ENCODE measurements around the gene PODN. TPM values are rescaled to one million over a fixed set of nuclear protein-coding genes. Genes with fewer than 3 reads are reported as not detected.

PODN gene, protein sequence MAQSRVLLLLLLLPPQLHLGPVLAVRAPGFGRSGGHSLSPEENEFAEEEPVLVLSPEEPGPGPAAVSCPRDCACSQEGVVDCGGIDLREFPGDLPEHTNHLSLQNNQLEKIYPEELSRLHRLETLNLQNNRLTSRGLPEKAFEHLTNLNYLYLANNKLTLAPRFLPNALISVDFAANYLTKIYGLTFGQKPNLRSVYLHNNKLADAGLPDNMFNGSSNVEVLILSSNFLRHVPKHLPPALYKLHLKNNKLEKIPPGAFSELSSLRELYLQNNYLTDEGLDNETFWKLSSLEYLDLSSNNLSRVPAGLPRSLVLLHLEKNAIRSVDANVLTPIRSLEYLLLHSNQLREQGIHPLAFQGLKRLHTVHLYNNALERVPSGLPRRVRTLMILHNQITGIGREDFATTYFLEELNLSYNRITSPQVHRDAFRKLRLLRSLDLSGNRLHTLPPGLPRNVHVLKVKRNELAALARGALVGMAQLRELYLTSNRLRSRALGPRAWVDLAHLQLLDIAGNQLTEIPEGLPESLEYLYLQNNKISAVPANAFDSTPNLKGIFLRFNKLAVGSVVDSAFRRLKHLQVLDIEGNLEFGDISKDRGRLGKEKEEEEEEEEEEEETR
- 8.7 and 9.1 TPM in 2 replicates for total RNA-seq

DNA sequence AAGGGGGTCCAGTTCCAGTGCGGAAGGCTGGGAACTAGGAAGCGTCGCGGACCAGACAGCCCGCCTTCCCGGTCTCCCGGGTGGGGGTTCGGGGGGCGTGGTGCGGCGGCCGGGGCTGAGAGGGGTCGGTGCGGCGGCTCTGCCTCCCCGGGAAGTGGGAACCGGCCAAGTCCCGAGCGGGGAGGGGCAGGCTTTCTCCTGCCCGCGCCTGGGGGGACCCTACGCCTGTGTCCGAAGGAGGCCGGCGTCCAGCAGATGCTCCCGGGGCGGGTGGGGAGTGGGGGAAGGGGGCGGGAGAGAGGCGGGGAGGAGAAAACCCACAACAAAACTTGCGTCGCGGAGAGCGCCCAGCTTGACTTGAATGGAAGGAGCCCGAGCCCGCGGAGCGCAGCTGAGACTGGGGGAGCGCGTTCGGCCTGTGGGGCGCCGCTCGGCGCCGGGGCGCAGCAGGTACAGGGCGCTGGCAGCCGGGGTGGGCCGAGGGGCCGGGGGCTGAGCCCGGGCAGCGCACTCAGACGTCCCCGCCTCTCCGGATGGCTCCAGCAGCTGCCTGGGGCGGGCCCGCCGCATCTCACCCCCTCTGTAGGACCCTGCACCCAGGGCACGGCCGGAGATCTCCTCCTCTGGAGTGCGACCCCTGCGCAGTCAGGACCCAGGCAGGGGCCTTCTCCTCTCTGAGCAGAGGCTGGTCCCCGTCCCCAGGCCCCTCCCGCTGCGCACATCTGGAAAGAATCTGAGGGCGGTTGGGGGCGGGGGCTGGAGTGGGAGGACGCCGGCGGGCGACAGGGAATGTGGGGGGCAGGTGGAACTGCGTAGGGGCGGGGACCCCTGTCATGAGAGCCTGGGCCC lies at the start of gene PODN:
Gene PODN (plus strand): TSS at position 355 of the 849 bp plus-strand sequence. CDS start 7,643 bp downstream, outside the sequence.
- DNase-seq (ENCODE audit: low read depth), result peak; percentile 50
- peak within 1 kb of the TSS; percentile 79 for H3K4me3 ChIP-seq (ENCODE audit: low read depth, low read length)
- TF ChIP-seq, protein P1, sequence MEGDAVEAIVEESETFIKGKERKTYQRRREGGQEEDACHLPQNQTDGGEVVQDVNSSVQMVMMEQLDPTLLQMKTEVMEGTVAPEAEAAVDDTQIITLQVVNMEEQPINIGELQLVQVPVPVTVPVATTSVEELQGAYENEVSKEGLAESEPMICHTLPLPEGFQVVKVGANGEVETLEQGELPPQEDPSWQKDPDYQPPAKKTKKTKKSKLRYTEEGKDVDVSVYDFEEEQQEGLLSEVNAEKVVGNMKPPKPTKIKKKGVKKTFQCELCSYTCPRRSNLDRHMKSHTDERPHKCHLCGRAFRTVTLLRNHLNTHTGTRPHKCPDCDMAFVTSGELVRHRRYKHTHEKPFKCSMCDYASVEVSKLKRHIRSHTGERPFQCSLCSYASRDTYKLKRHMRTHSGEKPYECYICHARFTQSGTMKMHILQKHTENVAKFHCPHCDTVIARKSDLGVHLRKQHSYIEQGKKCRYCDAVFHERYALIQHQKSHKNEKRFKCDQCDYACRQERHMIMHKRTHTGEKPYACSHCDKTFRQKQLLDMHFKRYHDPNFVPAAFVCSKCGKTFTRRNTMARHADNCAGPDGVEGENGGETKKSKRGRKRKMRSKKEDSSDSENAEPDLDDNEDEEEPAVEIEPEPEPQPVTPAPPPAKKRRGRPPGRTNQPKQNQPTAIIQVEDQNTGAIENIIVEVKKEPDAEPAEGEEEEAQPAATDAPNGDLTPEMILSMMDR (IDR thresholded peaks at IDR 0.05; ENCODE audit: insufficient read depth, low read depth, low read length), result no peak

DNA sequence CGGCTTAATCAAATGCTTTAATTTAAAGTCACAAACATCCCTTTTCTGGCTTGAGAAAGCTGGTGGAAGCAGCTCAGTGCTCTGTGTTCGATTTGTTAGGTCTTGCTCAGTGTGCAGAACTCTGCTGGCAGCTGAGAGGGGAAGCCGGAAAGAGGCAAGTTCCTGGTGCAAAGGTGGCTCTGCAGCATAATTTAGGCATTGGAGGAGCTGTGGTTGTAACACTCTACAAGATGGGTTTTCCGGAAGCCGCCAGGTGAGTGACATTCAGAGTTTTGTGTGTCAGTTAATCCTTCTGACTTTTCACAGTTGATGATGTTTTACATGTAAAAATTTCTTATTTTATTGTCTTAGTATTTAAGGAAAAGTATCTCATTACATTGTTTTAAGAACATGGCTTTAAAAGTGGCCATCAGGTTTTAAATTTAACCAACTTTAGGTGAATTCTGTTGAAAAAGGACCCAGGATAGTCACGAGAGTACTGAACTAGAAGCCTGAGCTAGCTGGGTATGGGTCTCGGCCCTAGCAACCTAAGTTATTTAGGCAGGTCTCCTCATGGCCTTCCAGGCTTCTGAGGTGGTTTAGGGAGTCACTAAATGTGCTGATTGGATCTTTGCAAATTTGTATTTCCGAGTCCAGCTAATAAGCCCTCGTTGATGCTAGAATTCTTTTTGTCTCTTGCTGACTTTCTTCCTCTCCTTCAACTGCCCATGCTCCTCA lies 47.1 kb upstream of the PODN start:
- TF ChIP-seq, protein P1 (IDR thresholded peaks at IDR 0.05; ENCODE audit: insufficient read depth, low read depth, low read length), result no peak
- DNase-seq (ENCODE audit: low read depth), result peak; percentile 92
- peak overlapping the region; percentile 75 for H3K4me3 ChIP-seq (ENCODE audit: low read depth, low read length)

DNA sequence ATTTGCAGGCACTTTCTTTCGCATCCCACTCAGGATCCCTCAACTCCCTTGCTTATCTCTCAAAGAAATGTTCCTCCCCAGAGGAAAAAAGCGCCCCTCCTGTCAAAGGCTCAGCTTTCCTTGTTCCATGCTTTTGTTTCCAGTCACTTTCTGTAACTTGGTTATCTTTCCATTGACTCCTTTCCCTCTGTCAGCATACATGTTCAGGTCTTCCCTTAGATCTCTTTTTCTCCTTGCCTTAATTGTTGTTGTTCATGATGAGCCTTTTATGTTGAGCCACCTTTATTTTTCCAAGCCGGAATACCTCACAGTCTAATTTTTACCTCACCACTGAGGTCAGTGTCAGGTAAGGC lies 46.5 kb upstream of the PODN start:
- no peak for DNase-seq (ENCODE audit: low read depth)

DNA sequence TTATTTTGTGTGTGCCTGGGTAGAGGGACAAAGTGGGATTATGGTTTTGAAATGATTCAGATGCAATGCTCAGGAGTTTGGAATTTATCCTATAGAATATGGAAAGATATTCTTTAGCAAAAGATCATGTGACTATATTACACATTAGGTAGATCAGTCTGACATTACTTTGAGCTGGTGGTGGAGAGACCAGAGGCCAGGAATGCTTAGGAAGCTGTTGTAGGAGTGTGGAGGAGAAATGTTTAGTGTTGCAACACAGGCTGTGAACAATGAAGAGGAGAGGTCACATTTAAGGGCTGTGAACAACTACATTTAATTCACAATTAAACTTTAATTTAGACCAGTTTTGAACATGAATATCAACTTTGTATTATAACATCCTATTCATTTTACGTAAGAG lies 45.3 kb upstream of the PODN start:
- peak; percentile 48 for DNase-seq (ENCODE audit: low read depth)
- TF ChIP-seq, protein P1 (IDR thresholded peaks at IDR 0.05; ENCODE audit: insufficient read depth, low read depth, low read length), result no peak
- peak overlapping the region; percentile 75 for H3K4me3 ChIP-seq (ENCODE audit: low read depth, low read length)

More for the DNA sequence above, 46.5 kb upstream of the PODN start:
- TF ChIP-seq, protein P1 (IDR thresholded peaks at IDR 0.05; ENCODE audit: insufficient read depth, low read depth, low read length), result no peak
- peak overlapping the region; percentile 75 for H3K4me3 ChIP-seq (ENCODE audit: low read depth, low read length)

DNA sequence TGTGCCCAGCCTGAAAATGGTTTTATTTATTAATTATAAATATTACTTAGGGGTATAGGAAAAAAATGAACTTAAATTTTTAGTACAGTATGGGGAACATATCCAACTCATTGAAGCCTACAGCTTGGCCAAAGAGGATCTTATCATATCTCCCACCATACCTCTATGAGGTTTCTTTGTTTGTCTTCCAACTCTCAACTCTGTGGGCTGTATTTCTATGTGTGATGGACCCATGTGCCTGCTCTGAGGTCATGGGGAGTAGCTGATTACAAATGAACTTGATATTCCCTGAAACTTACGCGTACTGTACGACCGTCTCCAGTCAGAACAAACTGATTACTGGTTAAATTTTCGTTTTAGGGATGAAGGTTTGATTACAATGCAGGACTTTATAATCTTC lies 41.4 kb upstream of the PODN start:
- DNase-seq (ENCODE audit: low read depth), result no peak
- H3K4me3 ChIP-seq (ENCODE audit: low read depth, low read length), result no peak overlapping the region
- TF ChIP-seq, protein P1 (IDR thresholded peaks at IDR 0.05; ENCODE audit: insufficient read depth, low read depth, low read length), result no peak

DNA sequence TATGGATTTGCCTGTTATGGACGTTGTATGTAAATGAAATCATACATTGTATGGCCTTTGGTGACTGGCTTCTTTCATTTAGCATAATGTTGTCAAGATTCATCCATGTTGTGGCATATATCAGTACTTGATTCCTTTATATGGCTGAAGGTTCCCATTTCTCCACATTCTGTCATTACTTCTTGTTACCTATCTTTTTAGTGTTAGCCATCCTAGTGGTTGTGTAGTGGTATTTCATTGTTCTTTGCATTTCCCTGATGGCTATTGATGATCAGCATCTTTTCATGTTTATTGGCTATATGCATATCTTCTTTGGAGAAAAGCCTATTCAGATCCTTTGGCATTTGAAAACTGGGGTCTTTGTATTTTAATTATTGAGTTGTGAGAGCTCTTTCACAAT lies 39.8 kb upstream of the PODN start:
- no peak overlapping the region for H3K4me3 ChIP-seq (ENCODE audit: low read depth, low read length)
- TF ChIP-seq, protein P1 (IDR thresholded peaks at IDR 0.05; ENCODE audit: insufficient read depth, low read depth, low read length), result no peak
- no peak for DNase-seq (ENCODE audit: low read depth)

Measured in fibroblast of villous mesenchyme (primary cell).